H1 (cell line): Measurements from ENCODE around the gene SHISA8. TPM values are rescaled to one million over a fixed set of nuclear protein-coding genes. Genes with fewer than 3 reads are reported as not detected.

Experiments
- CTBP2 ChIP-seq: IDR thresholded peaks from 2 replicates; pipeline ENCODE4 v1.7.0; 2011; ENCODE audit warnings: borderline replicate concordance, mild to moderate bottlenecking, moderate library complexity, mixed read lengths, low read length; ENCODE audit not compliant: insufficient read depth, insufficient read length
- JUN ChIP-seq: IDR thresholded peaks from 2 replicates; pipeline ENCODE4 v1.6.1; 2011; ENCODE audit warnings: low read depth, mild to moderate bottlenecking, improper control_type of control experiment, low read length
- KDM1A ChIP-seq: fragments of 200-600, 300-600 bp; sonication (generic); IDR thresholded peaks from 2 replicates; pipeline ENCODE4 v1.7.1; 2016; ENCODE audit warnings: mild to moderate bottlenecking, low read length, borderline replicate concordance
- NRF1 ChIP-seq: IDR thresholded peaks from 2 replicates; pipeline ENCODE4 v1.6.1; 2011; ENCODE audit warnings: mild to moderate bottlenecking, low read depth, low read length, improper control_type of control experiment
- PHF8 ChIP-seq: fragments of 200-600 bp; sonication (generic); conservative IDR thresholded peaks from 2 replicates; pipeline ENCODE4 v1.7.1; 2012; ENCODE audit warnings: low read depth, mild to moderate bottlenecking, inconsistent platforms, low read length, moderate library complexity
- RBBP5 ChIP-seq: IDR thresholded peaks from 2 replicates; pipeline ENCODE4 v1.7.1; 2012; ENCODE audit warnings: low read depth, mild to moderate bottlenecking, inconsistent platforms, low read length, moderate library complexity, borderline replicate concordance
- RNF2 ChIP-seq: fragments of 200-900, 300-1000 bp; sonication (generic); IDR thresholded peaks from 2 replicates; pipeline ENCODE4 v1.7.1; 2016; ENCODE audit warnings: borderline replicate concordance, low read depth, mild to moderate bottlenecking, antibody characterized with exemption, low read length; ENCODE audit not compliant: poor library complexity, severe bottlenecking; ENCODE audit errors: missing control alignments
- RXRA ChIP-seq: IDR thresholded peaks from 2 replicates; pipeline ENCODE4 v1.6.1; 2011; ENCODE audit warnings: low read depth, mild to moderate bottlenecking, low read length, moderate library complexity; ENCODE audit not compliant: insufficient read depth
- TBP ChIP-seq: IDR thresholded peaks from 2 replicates; pipeline ENCODE4 v1.6.1; 2011; ENCODE audit warnings: low read depth, low read length, improper control_type of control experiment
- polyA plus RNA-seq, 7 experiments: library from polyadenylated mRNA; depleted of rRNA in 3 of 7; stranded (reverse) in 5 of 7; unstranded in 2 of 7; fragments of >200 nt in 5 of 7; fragments of 200-250 nt in 2 of 7; gene quantifications; 1 replicate in 5 of 7; 2 replicates in 1 of 7; 4 replicates in 1 of 7; pipeline versions ENCODE4 v1.2.1 to v1.2.3, GENCODE V29; 2011 to 2013; ENCODE audit warnings: missing spikeins in 2 of 7, mixed read lengths in 2 of 7
- total RNA-seq: library from RNA; stranded (reverse); fragmentation: NEBNext Ultra II Directional; extraction: Animal tissue kit (Norgen Biotek cat#: 25700); gene quantifications from 2 replicates; pipeline ENCODE4 v1.2.1, GENCODE V29; 2021
- TF ChIP-seq, protein P1 (sequence below): fragments of 300-600 bp; sonication (generic); IDR thresholded peaks from 2 replicates; pipeline ENCODE4 v1.7.1; 2012; ENCODE audit warnings: low read length, moderate library complexity, mild to moderate bottlenecking, inconsistent platforms; ENCODE audit not compliant: insufficient replicate concordance
- TF ChIP-seq, protein P2 (sequence below): IDR thresholded peaks from 2 replicates; pipeline ENCODE4 v1.6.1; 2012; ENCODE audit warnings: inconsistent platforms

SHISA8 gene
- total and polyA plus RNA-seq, 2 of the 8 experiments (the other 6 are each of a cell fraction or from before 2014, with no cell fraction given): 0.14 to 0.89 TPM

- TF ChIP-seq, protein P1, sequence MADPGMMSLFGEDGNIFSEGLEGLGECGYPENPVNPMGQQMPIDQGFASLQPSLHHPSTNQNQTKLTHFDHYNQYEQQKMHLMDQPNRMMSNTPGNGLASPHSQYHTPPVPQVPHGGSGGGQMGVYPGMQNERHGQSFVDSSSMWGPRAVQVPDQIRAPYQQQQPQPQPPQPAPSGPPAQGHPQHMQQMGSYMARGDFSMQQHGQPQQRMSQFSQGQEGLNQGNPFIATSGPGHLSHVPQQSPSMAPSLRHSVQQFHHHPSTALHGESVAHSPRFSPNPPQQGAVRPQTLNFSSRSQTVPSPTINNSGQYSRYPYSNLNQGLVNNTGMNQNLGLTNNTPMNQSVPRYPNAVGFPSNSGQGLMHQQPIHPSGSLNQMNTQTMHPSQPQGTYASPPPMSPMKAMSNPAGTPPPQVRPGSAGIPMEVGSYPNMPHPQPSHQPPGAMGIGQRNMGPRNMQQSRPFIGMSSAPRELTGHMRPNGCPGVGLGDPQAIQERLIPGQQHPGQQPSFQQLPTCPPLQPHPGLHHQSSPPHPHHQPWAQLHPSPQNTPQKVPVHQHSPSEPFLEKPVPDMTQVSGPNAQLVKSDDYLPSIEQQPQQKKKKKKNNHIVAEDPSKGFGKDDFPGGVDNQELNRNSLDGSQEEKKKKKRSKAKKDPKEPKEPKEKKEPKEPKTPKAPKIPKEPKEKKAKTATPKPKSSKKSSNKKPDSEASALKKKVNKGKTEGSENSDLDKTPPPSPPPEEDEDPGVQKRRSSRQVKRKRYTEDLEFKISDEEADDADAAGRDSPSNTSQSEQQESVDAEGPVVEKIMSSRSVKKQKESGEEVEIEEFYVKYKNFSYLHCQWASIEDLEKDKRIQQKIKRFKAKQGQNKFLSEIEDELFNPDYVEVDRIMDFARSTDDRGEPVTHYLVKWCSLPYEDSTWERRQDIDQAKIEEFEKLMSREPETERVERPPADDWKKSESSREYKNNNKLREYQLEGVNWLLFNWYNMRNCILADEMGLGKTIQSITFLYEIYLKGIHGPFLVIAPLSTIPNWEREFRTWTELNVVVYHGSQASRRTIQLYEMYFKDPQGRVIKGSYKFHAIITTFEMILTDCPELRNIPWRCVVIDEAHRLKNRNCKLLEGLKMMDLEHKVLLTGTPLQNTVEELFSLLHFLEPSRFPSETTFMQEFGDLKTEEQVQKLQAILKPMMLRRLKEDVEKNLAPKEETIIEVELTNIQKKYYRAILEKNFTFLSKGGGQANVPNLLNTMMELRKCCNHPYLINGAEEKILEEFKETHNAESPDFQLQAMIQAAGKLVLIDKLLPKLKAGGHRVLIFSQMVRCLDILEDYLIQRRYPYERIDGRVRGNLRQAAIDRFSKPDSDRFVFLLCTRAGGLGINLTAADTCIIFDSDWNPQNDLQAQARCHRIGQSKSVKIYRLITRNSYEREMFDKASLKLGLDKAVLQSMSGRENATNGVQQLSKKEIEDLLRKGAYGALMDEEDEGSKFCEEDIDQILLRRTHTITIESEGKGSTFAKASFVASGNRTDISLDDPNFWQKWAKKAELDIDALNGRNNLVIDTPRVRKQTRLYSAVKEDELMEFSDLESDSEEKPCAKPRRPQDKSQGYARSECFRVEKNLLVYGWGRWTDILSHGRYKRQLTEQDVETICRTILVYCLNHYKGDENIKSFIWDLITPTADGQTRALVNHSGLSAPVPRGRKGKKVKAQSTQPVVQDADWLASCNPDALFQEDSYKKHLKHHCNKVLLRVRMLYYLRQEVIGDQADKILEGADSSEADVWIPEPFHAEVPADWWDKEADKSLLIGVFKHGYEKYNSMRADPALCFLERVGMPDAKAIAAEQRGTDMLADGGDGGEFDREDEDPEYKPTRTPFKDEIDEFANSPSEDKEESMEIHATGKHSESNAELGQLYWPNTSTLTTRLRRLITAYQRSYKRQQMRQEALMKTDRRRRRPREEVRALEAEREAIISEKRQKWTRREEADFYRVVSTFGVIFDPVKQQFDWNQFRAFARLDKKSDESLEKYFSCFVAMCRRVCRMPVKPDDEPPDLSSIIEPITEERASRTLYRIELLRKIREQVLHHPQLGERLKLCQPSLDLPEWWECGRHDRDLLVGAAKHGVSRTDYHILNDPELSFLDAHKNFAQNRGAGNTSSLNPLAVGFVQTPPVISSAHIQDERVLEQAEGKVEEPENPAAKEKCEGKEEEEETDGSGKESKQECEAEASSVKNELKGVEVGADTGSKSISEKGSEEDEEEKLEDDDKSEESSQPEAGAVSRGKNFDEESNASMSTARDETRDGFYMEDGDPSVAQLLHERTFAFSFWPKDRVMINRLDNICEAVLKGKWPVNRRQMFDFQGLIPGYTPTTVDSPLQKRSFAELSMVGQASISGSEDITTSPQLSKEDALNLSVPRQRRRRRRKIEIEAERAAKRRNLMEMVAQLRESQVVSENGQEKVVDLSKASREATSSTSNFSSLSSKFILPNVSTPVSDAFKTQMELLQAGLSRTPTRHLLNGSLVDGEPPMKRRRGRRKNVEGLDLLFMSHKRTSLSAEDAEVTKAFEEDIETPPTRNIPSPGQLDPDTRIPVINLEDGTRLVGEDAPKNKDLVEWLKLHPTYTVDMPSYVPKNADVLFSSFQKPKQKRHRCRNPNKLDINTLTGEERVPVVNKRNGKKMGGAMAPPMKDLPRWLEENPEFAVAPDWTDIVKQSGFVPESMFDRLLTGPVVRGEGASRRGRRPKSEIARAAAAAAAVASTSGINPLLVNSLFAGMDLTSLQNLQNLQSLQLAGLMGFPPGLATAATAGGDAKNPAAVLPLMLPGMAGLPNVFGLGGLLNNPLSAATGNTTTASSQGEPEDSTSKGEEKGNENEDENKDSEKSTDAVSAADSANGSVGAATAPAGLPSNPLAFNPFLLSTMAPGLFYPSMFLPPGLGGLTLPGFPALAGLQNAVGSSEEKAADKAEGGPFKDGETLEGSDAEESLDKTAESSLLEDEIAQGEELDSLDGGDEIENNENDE: no peak
- TF ChIP-seq RNF2: no peak
- TF ChIP-seq JUN: no peak
- TF ChIP-seq CTBP2: no peak
- TF ChIP-seq RBBP5: no peak
- no peak for TF ChIP-seq TBP
- TF ChIP-seq, protein P2, sequence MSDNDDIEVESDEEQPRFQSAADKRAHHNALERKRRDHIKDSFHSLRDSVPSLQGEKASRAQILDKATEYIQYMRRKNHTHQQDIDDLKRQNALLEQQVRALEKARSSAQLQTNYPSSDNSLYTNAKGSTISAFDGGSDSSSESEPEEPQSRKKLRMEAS: no peak
- no peak for TF ChIP-seq PHF8
- TF ChIP-seq KDM1A: no peak
- no peak for TF ChIP-seq RXRA
- no peak for TF ChIP-seq NRF1
Measured at GRCh38 chr22:41885516-41885915, 29.4 kb downstream of the SHISA8 start (continued).
